Thyroid gland (tissue), 4 donors: ENCODE results near the gene CDKL1.

Experiments
- CTCF ChIP-seq, 6 experiments: fragments of 200-600 bp in 3 of 6; fragments of 450-650 bp in 3 of 6; sonication (generic) in 3 of 6; IDR thresholded peaks; one replicate each; pipeline ENCODE4 v1.5.1; 2016 to 2019; ENCODE audit warnings: antibody characterized with exemption in 6 of 6, mild to moderate bottlenecking in 2 of 6, inconsistent platforms in 1 of 6, moderate library complexity in 1 of 6
- POLR2A ChIP-seq, 2 donors: fragments of 450-650 bp; IDR thresholded peaks; one replicate each; pipeline ENCODE4 v1.6.1; 2017; ENCODE audit warnings: antibody characterized with exemption in 2 of 2, mild to moderate bottlenecking in 2 of 2, moderate library complexity in 1 of 2

GRCh38 chr14:50397390-50398188 is 908 bp upstream of the CDKL1 start:
- TF ChIP-seq CTCF (IDR thresholded peaks at IDR 0.05): no peak
- no peak for TF ChIP-seq POLR2A (IDR thresholded peaks at IDR 0.05)
